Lower leg skin (tissue), 4 donors: Measurements from ENCODE around the gene UBFD1. TPM values are rescaled to one million over a fixed set of nuclear protein-coding genes. Genes with fewer than 3 reads are reported as not detected.
"Not testable (repeated sequence)": the region's sequence is repeated elsewhere in the genome, so short reads cannot be mapped to it uniquely, and the experiment has no call there.

ENCODE experiments used
- DNase-seq, 2 donors: peaks; one replicate each; pipeline ENCODE4 v3.0.0-alpha.2; 2019; ENCODE audit warnings: low spot score in 2 of 2
- H3K4me3 ChIP-seq: fragments of 200-600 bp; sonication (generic); 2 replicates; pipeline ENCODE4 v1.5.1; 2017; ENCODE audit warnings: mild to moderate bottlenecking, low read depth; ENCODE audit not compliant: poor library complexity, severe bottlenecking
- POLR2A ChIP-seq, 2 donors: fragments of 450-650 bp; IDR thresholded peaks; one replicate each; pipeline ENCODE4 v1.6.1; 2016 to 2017; ENCODE audit warnings: antibody characterized with exemption in 2 of 2, mild to moderate bottlenecking in 1 of 2, moderate library complexity in 1 of 2
- WGBS, 2 donors: methylation state at CpG; one replicate each; pipeline ENCODE4 v1.1.5; 2018; 5-methylcytosine and 5-hydroxymethylcytosine counted together
- intact Hi-C: fragments of 100-400 bp; cut with DNase I; formaldehyde crosslinking; loops from one replicate; pipeline ENCODE4 v1.15.0; 2023; ENCODE audit warnings: low total_unique reads
- total RNA-seq, 4 donors: library from RNA; depleted of rRNA; stranded (reverse); fragments of >200 nt; gene quantifications; one replicate each; pipeline ENCODE4 v1.1.0, GENCODE V29; 2016
- TF ChIP-seq, protein P1 (sequence below), 3 donors: fragments of 450-650 bp; IDR thresholded peaks; one replicate each; pipeline ENCODE4 v1.5.1; 2016; ENCODE audit warnings: antibody characterized with exemption in 3 of 3, mild to moderate bottlenecking in 3 of 3, moderate library complexity in 2 of 3

Gene UBFD1
- total RNA-seq, 4 donors from 2014 or later: 32.5 to 61.3 (median 42.7) TPM

DNA sequence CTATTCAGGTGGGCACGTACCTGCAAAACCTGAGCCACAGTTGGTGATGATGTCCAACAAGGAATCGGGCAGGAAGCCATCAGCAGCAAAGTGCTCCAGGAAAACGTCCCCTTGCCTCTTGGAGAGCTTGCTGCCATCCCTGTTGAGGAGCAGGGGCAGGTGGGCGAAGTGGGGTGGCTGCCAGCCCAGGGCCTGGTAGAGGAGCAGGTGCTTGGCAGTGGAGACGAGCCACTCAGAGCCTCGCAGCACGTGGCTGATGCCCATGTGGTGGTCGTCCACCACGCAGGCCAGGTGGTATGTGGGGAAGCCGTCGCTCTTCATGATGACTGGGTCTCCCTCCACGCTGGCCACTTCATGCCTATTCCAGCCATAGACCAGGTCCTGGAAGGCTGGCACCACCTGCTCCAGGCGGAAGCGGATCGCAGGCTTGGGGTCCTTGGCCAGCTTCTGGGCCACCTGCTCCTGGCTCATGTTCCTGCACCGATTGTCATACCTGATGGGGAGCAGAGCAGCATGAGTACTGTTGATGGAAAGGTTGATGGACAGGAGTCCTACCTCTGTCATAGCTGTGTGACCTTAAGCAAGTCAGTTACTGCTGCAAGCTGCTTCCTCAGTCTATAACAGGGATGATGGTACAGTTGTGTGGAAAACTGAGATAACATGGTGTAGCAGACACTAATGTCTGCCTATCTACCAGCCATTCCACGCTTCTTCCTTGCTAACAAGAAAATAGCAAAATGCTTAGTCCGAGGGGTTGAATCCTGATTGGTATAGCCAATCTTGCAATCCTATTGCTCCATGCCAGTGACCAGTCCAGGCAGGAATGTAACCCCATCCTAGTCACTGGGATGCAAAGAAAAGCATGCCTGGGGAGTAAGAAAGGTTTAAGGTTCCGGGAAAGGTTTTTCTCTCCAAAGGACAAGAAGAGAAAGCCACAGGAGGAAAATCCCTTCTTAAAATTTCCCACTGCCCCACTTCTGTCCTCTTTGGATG is 22.4 kb upstream of the UBFD1 start:
- intact Hi-C loops: no loop called here
- H3K4me3 ChIP-seq: no peak overlapping the region
- no peak for DNase-seq
- WGBS, 2 donors: 94 to 97% methylated on average over 19 of the region's 19 CpGs
- TF ChIP-seq POLR2A (IDR thresholded peaks at IDR 0.05): no peak
- TF ChIP-seq, protein P1, sequence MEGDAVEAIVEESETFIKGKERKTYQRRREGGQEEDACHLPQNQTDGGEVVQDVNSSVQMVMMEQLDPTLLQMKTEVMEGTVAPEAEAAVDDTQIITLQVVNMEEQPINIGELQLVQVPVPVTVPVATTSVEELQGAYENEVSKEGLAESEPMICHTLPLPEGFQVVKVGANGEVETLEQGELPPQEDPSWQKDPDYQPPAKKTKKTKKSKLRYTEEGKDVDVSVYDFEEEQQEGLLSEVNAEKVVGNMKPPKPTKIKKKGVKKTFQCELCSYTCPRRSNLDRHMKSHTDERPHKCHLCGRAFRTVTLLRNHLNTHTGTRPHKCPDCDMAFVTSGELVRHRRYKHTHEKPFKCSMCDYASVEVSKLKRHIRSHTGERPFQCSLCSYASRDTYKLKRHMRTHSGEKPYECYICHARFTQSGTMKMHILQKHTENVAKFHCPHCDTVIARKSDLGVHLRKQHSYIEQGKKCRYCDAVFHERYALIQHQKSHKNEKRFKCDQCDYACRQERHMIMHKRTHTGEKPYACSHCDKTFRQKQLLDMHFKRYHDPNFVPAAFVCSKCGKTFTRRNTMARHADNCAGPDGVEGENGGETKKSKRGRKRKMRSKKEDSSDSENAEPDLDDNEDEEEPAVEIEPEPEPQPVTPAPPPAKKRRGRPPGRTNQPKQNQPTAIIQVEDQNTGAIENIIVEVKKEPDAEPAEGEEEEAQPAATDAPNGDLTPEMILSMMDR (IDR thresholded peaks at IDR 0.05): no peak

DNA sequence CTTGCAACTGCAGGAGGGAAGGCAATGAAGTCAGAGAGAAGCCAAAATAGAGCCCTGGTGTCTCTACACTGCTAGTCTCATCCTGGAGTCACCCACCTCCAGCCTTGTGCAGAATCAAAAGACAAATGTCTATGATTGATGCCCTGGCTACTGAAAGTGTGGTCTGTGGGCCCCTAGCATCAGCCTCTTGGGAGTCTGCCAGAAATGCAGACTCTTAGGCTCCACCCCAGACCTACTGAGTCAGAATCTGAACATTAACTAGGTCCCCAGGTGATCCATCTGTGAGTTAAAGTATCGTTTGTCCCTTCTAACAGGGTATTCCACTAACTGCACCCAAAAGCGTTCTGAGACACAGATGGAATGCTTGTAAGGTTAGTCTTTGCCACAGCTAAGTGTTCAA is 21.6 kb upstream of the UBFD1 start:
- no peak for DNase-seq
- H3K4me3 ChIP-seq: no peak overlapping the region
- TF ChIP-seq POLR2A (IDR thresholded peaks at IDR 0.05): no peak
- TF ChIP-seq, protein P1 (IDR thresholded peaks at IDR 0.05): no peak
- 87 to 93% methylated on average over 2 of the region's 2 CpGs for WGBS, 2 donors
- intact Hi-C loops: no loop called here

DNA sequence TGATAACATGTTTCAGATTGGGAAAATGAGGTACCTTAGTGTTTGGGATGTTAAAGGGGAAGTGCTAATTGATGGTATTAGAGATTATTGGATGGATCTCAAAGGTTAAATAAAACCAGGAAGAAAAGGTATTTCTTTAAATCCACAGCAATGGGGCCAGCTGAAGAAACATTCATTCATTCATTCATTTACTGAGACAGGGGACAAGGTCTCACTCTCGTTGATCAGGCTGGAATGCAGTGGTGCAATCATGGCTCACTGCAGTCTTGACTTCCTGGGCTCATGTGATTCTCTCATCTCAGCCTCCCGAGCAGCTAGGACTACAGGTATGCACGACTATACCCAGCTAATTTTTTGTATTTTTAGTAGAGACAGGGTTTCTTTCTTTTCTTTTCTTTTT is 20.1 kb upstream of the UBFD1 start:
- TF ChIP-seq, protein P1 (IDR thresholded peaks at IDR 0.05): no peak
- TF ChIP-seq POLR2A (IDR thresholded peaks at IDR 0.05): no peak
- intact Hi-C loops: no loop called here
- WGBS, 2 donors: 79 to 82% methylated on average over 3 of the region's 3 CpGs
- no peak for DNase-seq
- H3K4me3 ChIP-seq: no peak overlapping the region

DNA sequence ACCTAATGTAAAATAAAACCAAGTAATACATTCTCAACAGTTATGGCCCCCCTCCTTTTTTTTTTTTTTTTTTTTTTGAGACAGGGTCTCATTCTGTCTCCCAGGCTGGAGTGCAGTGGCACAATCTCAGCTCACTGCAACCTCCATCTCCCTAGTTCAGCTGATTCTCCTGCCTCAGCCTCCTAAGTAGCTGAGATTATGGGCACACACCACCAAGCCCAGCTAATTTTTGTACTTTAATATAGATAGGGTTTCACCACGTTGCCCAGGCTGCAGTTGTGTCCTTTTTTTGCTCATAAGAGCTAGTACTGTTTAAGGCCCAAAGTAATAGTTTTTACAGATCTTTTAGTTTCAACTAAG is 18.6 kb upstream of the UBFD1 start:
- intact Hi-C loops: no loop called here
- DNase-seq: no peak
- no peak overlapping the region for H3K4me3 ChIP-seq
- TF ChIP-seq, protein P1 (IDR thresholded peaks at IDR 0.05): no peak
- no peak for TF ChIP-seq POLR2A (IDR thresholded peaks at IDR 0.05)
- whole genome bisulfite sequencing, 2 donors: 95 to 100% methylated on average over 1 of the region's 1 CpG

DNA sequence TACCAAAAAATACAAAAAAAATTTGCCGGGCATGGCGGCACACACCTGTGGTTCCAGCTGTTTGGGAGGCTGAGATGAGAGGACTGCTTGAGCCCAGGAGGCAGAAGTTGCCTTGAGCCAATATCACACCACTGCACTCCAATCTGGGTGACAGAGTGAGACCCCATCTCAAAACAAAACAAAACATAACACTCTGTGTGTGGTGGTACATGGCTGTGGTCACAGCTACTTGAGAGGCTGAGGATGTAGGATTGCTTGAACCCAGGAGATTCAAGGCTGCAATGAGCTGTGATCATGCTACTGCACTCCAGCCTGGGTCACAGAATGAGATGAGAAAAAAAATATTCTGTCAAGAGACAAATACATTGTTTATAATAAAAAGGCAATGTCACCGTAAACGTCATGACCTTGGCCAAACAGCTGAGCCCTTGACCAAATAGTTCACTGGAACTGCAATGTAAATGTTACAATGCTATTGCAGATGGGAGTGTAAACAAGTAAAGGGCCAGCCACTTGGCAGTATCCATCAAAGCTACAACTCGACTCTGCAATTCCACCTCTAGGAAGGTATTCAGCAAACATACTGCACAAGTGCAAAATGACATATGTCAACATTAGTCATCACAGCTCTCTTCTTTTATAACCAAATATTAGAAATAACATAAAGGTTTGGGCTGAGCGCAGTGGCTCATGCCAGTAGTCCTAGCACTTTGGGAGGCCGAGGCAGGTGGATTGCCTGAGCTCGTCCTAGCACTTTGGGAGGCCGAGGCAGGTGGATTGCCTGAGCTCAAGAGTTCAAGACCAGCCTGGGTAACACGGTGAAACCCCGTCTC is 17.3 kb upstream of the UBFD1 start:
- H3K4me3 ChIP-seq: no peak overlapping the region
- DNase-seq: no peak
- intact Hi-C loops: no loop called here
- TF ChIP-seq POLR2A (IDR thresholded peaks at IDR 0.05): no peak
- TF ChIP-seq, protein P1 (IDR thresholded peaks at IDR 0.05): peak in 1 of 3 donors; percentile 18
- WGBS, 2 donors: 93 to 95% methylated on average over 11 of the region's 11 CpGs

DNA sequence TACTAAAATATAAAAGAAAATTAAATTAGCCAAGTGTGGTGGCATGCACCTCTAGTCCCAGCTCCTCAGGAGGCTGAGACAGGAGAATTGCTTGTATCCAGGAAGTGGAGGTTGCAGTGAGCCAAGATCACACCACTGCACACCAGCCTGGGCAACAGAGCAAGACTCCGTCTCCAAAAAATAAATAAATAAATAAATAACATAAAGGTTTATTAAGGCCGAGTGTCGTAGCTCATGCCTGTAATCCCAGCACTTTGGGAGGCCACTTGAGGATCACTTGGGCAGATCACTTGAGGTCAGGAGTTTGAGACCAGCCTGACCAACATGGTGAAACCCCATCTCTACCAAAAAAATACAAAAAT is 16.7 kb upstream of the UBFD1 start:
- 88 to 97% methylated on average over 3 of the region's 3 CpGs for WGBS, 2 donors
- intact Hi-C loops, DNase-seq, H3K4me3 ChIP-seq: not testable (repeated sequence)
